Natural killer cell (primary cell): ENCODE data around the gene DAZAP2. TPM values are rescaled to one million over a fixed set of nuclear protein-coding genes. Genes with fewer than 3 reads are reported as not detected.

ENCODE experiments used
- ATAC-seq, 3 donors: fragments of 150-1000 bp in 2 of 3; fragments of 200-7000 bp in 1 of 3; cut with Tn5 transposase; 1 replicate in 1 of 3; 2 replicates in 2 of 3; pipeline ENCODE4 v1.10.0; 2021; ENCODE audit warnings: mild to moderate bottlenecking in 2 of 3, moderate library complexity in 2 of 3
- DNase-seq, 2 donors: peaks; one replicate each; pipeline versions ENCODE4 v3.0.0 to v3.0.0-alpha.2; 2013 to 2021; ENCODE audit warnings: mixed read lengths in 1 of 2
- H3K27ac ChIP-seq: one replicate; pipeline ENCODE4 v1.5.1; 2013; ENCODE audit warnings: mild to moderate bottlenecking, low read length
- H3K27me3 ChIP-seq: one replicate; pipeline ENCODE4 v1.6.1; 2013; ENCODE audit warnings: low read length; ENCODE audit not compliant: control insufficient read depth, insufficient read depth
- H3K36me3 ChIP-seq: one replicate; pipeline ENCODE4 v1.6.1; 2013; ENCODE audit warnings: low read length; ENCODE audit not compliant: control insufficient read depth, insufficient read depth
- H3K4me1 ChIP-seq: one replicate; pipeline ENCODE4 v1.6.1; 2013; ENCODE audit warnings: low read length; ENCODE audit not compliant: control insufficient read depth, insufficient read depth
- H3K4me3 ChIP-seq: one replicate; pipeline ENCODE4 v1.5.1; 2013; ENCODE audit warnings: low read length
- H3K9me3 ChIP-seq: one replicate; pipeline ENCODE4 v1.6.1; 2013; ENCODE audit warnings: low read length; ENCODE audit not compliant: control insufficient read depth, insufficient read depth
- H3K27ac Mint-ChIP-seq, 2 donors: one replicate each; pipeline ENCODE4 v1.8.0; 2022; ENCODE audit warnings: mild to moderate bottlenecking in 2 of 2, mixed read lengths in 2 of 2, moderate library complexity in 1 of 2
- H3K27me3 Mint-ChIP-seq, 2 donors: one replicate each; pipeline ENCODE4 v1.8.0; 2022; ENCODE audit warnings: low read depth in 2 of 2, mixed read lengths in 2 of 2
- H3K36me3 Mint-ChIP-seq: one replicate; pipeline ENCODE4 v1.8.0; 2022; ENCODE audit warnings: mixed read lengths
- H3K4me1 Mint-ChIP-seq, 2 donors: one replicate each; pipeline ENCODE4 v1.8.0; 2022; ENCODE audit warnings: mixed read lengths in 2 of 2
- H3K4me3 Mint-ChIP-seq: one replicate; pipeline ENCODE4 v1.8.0; 2022; ENCODE audit warnings: mild to moderate bottlenecking, moderate library complexity, mixed read lengths
- H3K9me3 Mint-ChIP-seq, 2 donors: one replicate each; pipeline ENCODE4 v1.8.0; 2022; ENCODE audit warnings: mixed read lengths in 2 of 2
- CTCF ChIP-seq: fragments of 200-600 bp; IDR thresholded peaks from one replicate; pipeline ENCODE4 v1.8.0; 2022; ENCODE audit warnings: antibody characterized with exemption
- WGBS: methylation state at CpG from one replicate; pipeline ENCODE4 v1.1.7; 2013; ENCODE audit warnings: missing lambda C conversion rate; ENCODE audit not compliant: insufficient coverage; 5-methylcytosine and 5-hydroxymethylcytosine counted together
- intact Hi-C: fragments of 100-400 bp; cut with micrococcal nuclease; formaldehyde crosslinking; loops from one replicate; pipeline ENCODE4 v1.14.2; 2022
- total RNA-seq, 4 donors: library from RNA; stranded (reverse); fragments of 120-200 nt in 1 of 4; gene quantifications; one replicate each; pipeline versions ENCODE4 v1.2.3 to v1.2.4, GENCODE V29; 2013 to 2022

The DAZAP2 gene
- total RNA-seq, 3 donors from 2014 or later (not counting 1 experiment from before 2014, with no cell fraction given), result 316 to 350 (median 325) TPM

GRCh38 chr12:51197736-51198567 is 40.7 kb upstream of the DAZAP2 start:
- Mint-ChIP-seq H3K27ac (no peak overlapping the region), H3K4me3 (no peak overlapping the region), H3K36me3 (no peaks in the 10 kb centered on the region), H3K27me3 (no peaks in the 10 kb centered on the region), H3K4me1 (no peaks in the 10 kb centered on the region), H3K9me3 (no peaks in the 10 kb centered on the region)
- WGBS, result 96% methylated on average over 36 of the region's 38 CpGs
- Histone ChIP-seq H3K27me3 (no peaks in the 10 kb centered on the region), H3K4me1 (no peaks in the 10 kb centered on the region), H3K27ac (no peak overlapping the region), H3K4me3 (no peak overlapping the region), H3K9me3 (no peaks in the 10 kb centered on the region), H3K36me3 (no peaks in the 10 kb centered on the region)
- no peak for ATAC-seq
- DNase-seq, result no peak
- intact Hi-C loops, result no loop called here
- TF ChIP-seq CTCF, result no peak

GRCh38 chr12:51198568-51199365 is 39.9 kb upstream of the DAZAP2 start:
- ATAC-seq (no peak), DNase-seq (no peak)
- Mint-ChIP-seq H3K27me3 (no peaks in the 10 kb centered on the region), H3K9me3 (no peaks in the 10 kb centered on the region), H3K4me3 (no peak overlapping the region), H3K4me1 (no peaks in the 10 kb centered on the region), H3K27ac (no peak overlapping the region), H3K36me3 (no peaks in the 10 kb centered on the region)
- Histone ChIP-seq H3K36me3 (no peaks in the 10 kb centered on the region), H3K9me3 (no peaks in the 10 kb centered on the region), H3K27me3 (no peaks in the 10 kb centered on the region), H3K4me3 (no peak overlapping the region), H3K4me1 (no peaks in the 10 kb centered on the region), H3K27ac (no peak overlapping the region)
- no peak for TF ChIP-seq CTCF
- intact Hi-C loops, result no loop called here
- 91% methylated on average over 16 of the region's 16 CpGs for WGBS

GRCh38 chr12:51199366-51199945 is 39.2 kb upstream of the DAZAP2 start:
- H3K4me3 Mint-ChIP-seq, result no peak overlapping the region
- Histone ChIP-seq H3K4me3 (no peak overlapping the region), H3K36me3 (no peaks in the 10 kb centered on the region), H3K27me3 (no peaks in the 10 kb centered on the region), H3K27ac (no peak overlapping the region), H3K4me1 (no peaks in the 10 kb centered on the region), H3K9me3 (no peaks in the 10 kb centered on the region)
- no peaks in the 10 kb centered on the region for H3K4me1 Mint-ChIP-seq
- no peaks in the 10 kb centered on the region for H3K9me3 Mint-ChIP-seq
- no peaks in the 10 kb centered on the region for H3K27me3 Mint-ChIP-seq
- no peaks in the 10 kb centered on the region for H3K36me3 Mint-ChIP-seq
- no peak for DNase-seq
- no peak overlapping the region for H3K27ac Mint-ChIP-seq
- intact Hi-C loops, result no loop called here
- no peak for TF ChIP-seq CTCF
- 95% methylated on average over 10 of the region's 10 CpGs for WGBS
- ATAC-seq, result no peak
